Effector CD8-positive, alpha-beta T cell (primary cell): ENCODE data around the gene TK1.
A peak's percentile ranks its signal among the peaks of the same experiment; 100 is the strongest.
"Not testable (repeated sequence)": the region's sequence is repeated elsewhere in the genome, so short reads cannot be mapped to it uniquely, and the experiment has no call there.

Source experiments
- DNase-seq: peaks from one replicate; lab custom pipeline; 2025; lab: John Stamatoyannopoulos, UW

The TK1 gene

GRCh38 chr17:78148286-78149016, 38.4 kb downstream of the TK1 start:
- DNase-seq: no peak

GRCh38 chr17:78147315-78147998, 39.4 kb downstream of the TK1 start:
- DNase-seq: no peak

GRCh38 chr17:78146881-78147280, 40.0 kb downstream of the TK1 start:
- DNase-seq: no peak

GRCh38 chr17:78146471-78146869, 40.4 kb downstream of the TK1 start:
- DNase-seq: no peak

- DNase-seq: no peak
Measured at GRCh38 chr17:78144736-78145641, 41.9 kb downstream of the TK1 start.

GRCh38 chr17:78144147-78144719, 42.6 kb downstream of the TK1 start:
- no peak for DNase-seq

- no peak for DNase-seq
Measured at GRCh38 chr17:78143214-78144146, 43.4 kb downstream of the TK1 start.

GRCh38 chr17:78142119-78142861, 44.6 kb downstream of the TK1 start:
- DNase-seq: no peak

GRCh38 chr17:78141437-78142118, 45.3 kb downstream of the TK1 start:
- DNase-seq: no peak

GRCh38 chr17:78140169-78141051, 46.4 kb downstream of the TK1 start:
- peak; percentile 91 for DNase-seq

- DNase-seq: not testable (repeated sequence)
Measured at GRCh38 chr17:78139861-78140168, 47.0 kb downstream of the TK1 start.

- DNase-seq: no peak
Measured at GRCh38 chr17:78138204-78139060, 48.4 kb downstream of the TK1 start.

- DNase-seq: no peak
Measured at GRCh38 chr17:78137392-78138203, 49.3 kb downstream of the TK1 start.

- DNase-seq: no peak
Measured at GRCh38 chr17:78135858-78136500, 50.9 kb downstream of the TK1 start.

- DNase-seq: no peak
Measured at GRCh38 chr17:78134899-78135385, 51.9 kb downstream of the TK1 start.
